HCT116 (cell line): ENCODE measurements around the gene WWOX. TPM values are rescaled to one million over a fixed set of nuclear protein-coding genes. Genes with fewer than 3 reads are reported as not detected.

Experiments
- ATAC-seq: fragments of 200-7000 bp; cut with Tn5 transposase; 2 replicates; pipeline ENCODE4 v1.9.1; 2020; ENCODE audit warnings: mild to moderate bottlenecking, moderate library complexity
- BruUV-seq: library from RNA; stranded (reverse); fragments of 400-500 nt; replicated peaks from 2 replicates; lab custom pipeline; 2021; lab: Mats Ljungman, UMichigan
- CTCF ChIA-PET: fragments of 300-600 bp; sonication (Branson Sonifier 250); formaldehyde crosslinking; loops from one replicate; lab custom pipeline; 2021; ENCODE audit warnings: antibody characterized with exemption; lab: Charles Lee
- POLR2A ChIA-PET: fragments of 300-600, 350-600 bp; sonication (Branson Sonifier 250); formaldehyde crosslinking; loops from one replicate; lab custom pipeline; 2021; ENCODE audit warnings: antibody characterized with exemption; lab: Charles Lee
- RAD21 ChIA-PET, 2 experiments: fragments of 300-600 bp; sonication (Branson Sonifier 250); formaldehyde crosslinking; loops; one replicate each; lab custom pipeline; 2023; ENCODE audit warnings: low total read pairs in 2 of 2; ENCODE audit not compliant: uncharacterized antibody in 2 of 2, unreplicated experiment in 2 of 2, low non-redundant PET in 1 of 2; lab: Charles Lee
- DNase-seq: peaks from one replicate; pipeline ENCODE4 v3.0.0-alpha.2; 2010; ENCODE audit warnings: low read depth, low spot score
- H2AFZ ChIP-seq: fragments of 200-600 bp; shearing (Covaris generic), sonication (generic); 2 replicates; pipeline ENCODE4 v1.6.1; 2017; ENCODE audit warnings: low read depth, mixed run types, mixed read lengths, antibody characterized with exemption, low read length; ENCODE audit not compliant: poor library complexity, severe bottlenecking
- H3K27ac ChIP-seq: 2 replicates; pipeline ENCODE4 v1.5.1; 2012; ENCODE audit warnings: low read depth, low read length
- H3K27me3 ChIP-seq: fragments of 200-600 bp; sonication (generic); 2 replicates; pipeline ENCODE4 v1.6.1; 2016; ENCODE audit warnings: mixed run types, low read length, mixed read lengths; ENCODE audit not compliant: insufficient read depth
- H3K36me3 ChIP-seq, 2 experiments: fragments of 200-500 bp in 1 of 2; fragments of 200-600 bp in 1 of 2; sonication (Bioruptor generic) in 1 of 2; sonication (generic) in 1 of 2; 2 replicates each; pipeline versions ENCODE4 v1.5.1 to v1.6.1; 2014 to 2016; ENCODE audit warnings: low read length in 2 of 2, inconsistent platforms in 1 of 2, mixed read lengths in 1 of 2, mixed run types in 1 of 2; ENCODE audit not compliant: insufficient read depth in 2 of 2, control insufficient read depth in 1 of 2
- H3K4me1 ChIP-seq, 2 experiments: fragments of 200-600 bp in 1 of 2; sonication (generic) in 1 of 2; 2 replicates each; pipeline versions ENCODE4 v1.5.1 to v1.6.1; 2012 to 2017; ENCODE audit warnings: low read length in 2 of 2, inconsistent platforms in 1 of 2, mild to moderate bottlenecking in 1 of 2, mixed read lengths in 1 of 2, mixed run types in 1 of 2, moderate library complexity in 1 of 2; ENCODE audit not compliant: insufficient read depth in 2 of 2, control insufficient read depth in 1 of 2
- H3K4me2 ChIP-seq: fragments of 200-600 bp; sonication (generic); 2 replicates; pipeline ENCODE4 v1.6.1; 2017; ENCODE audit warnings: mixed run types, low read length, mixed read lengths
- H3K4me3 ChIP-seq, 2 experiments: fragments of 200-600 bp in 1 of 2; sonication (generic) in 1 of 2; replicated peaks in 1 of 2; 2 replicates each; pipeline ENCODE4 v1.5.1; 2011 to 2016; ENCODE audit warnings: low read length in 2 of 2, control low read depth in 1 of 2, low read depth in 1 of 2, mild to moderate bottlenecking in 1 of 2, mixed read lengths in 1 of 2, mixed run types in 1 of 2
- H3K79me2 ChIP-seq: fragments of 200-600 bp; sonication (generic); 2 replicates; pipeline ENCODE4 v1.6.1; 2017; ENCODE audit warnings: mild to moderate bottlenecking, mixed run types, low read length, moderate library complexity, mixed read lengths; ENCODE audit not compliant: insufficient read depth
- H3K9ac ChIP-seq: fragments of 200-600 bp; sonication (generic); 2 replicates; pipeline ENCODE4 v1.6.1; 2016; ENCODE audit warnings: low read length, mixed read lengths
- H3K9me2 ChIP-seq: fragments of 200-600 bp; sonication (generic), shearing (Covaris generic); 2 replicates; pipeline ENCODE4 v1.6.1; 2017; ENCODE audit warnings: mixed run types, mild to moderate bottlenecking, moderate library complexity; ENCODE audit not compliant: insufficient read depth
- H3K9me3 ChIP-seq, 2 experiments: fragments of 200-500 bp in 1 of 2; fragments of 200-600 bp in 1 of 2; sonication (Bioruptor generic) in 1 of 2; sonication (generic) in 1 of 2; 2 replicates each; pipeline ENCODE4 v1.6.1; 2014 to 2017; ENCODE audit warnings: low read length in 2 of 2, mixed read lengths in 2 of 2, inconsistent platforms in 1 of 2, low read depth in 1 of 2, mild to moderate bottlenecking in 1 of 2, mixed run types in 1 of 2, moderate library complexity in 1 of 2; ENCODE audit not compliant: control insufficient read depth in 1 of 2, insufficient read depth in 1 of 2
- H4K20me1 ChIP-seq: fragments of 200-600 bp; sonication (generic), shearing (Covaris generic); 2 replicates; pipeline ENCODE4 v1.6.1; 2017; ENCODE audit warnings: mixed run types, mild to moderate bottlenecking, moderate library complexity; ENCODE audit not compliant: insufficient read depth
- ATF3 ChIP-seq: IDR thresholded peaks from 2 replicates; pipeline ENCODE4 v1.6.1; 2012
- CEBPB ChIP-seq: IDR thresholded peaks from 2 replicates; pipeline ENCODE4 v1.6.1; 2012; ENCODE audit warnings: low read depth
- EGR1 ChIP-seq: IDR thresholded peaks from 2 replicates; pipeline ENCODE4 v1.6.1; 2012; ENCODE audit warnings: low read depth
- ELF1 ChIP-seq: IDR thresholded peaks from 2 replicates; pipeline ENCODE4 v1.6.1; 2012; ENCODE audit warnings: low read depth, borderline replicate concordance
- EZH2 ChIP-seq: fragments of 200-600 bp; sonication (generic); IDR thresholded peaks from 2 replicates; pipeline ENCODE4 v1.6.1; 2017; ENCODE audit warnings: antibody characterized with exemption, mixed run types
- EZH2phosphoT487 ChIP-seq: fragments of 200-600 bp; IDR thresholded peaks from 2 replicates; pipeline ENCODE4 v1.6.1; 2018; ENCODE audit warnings: antibody characterized with exemption, borderline replicate concordance
- FOSL1 ChIP-seq: IDR thresholded peaks from 2 replicates; pipeline ENCODE4 v1.6.1; 2012; ENCODE audit warnings: low read depth
- POLR2A ChIP-seq: IDR thresholded peaks from 2 replicates; pipeline ENCODE4 v1.7.0; 2011; ENCODE audit warnings: borderline replicate concordance; ENCODE audit not compliant: insufficient read depth, insufficient read length; ENCODE audit errors: extremely low read depth
- POLR2AphosphoS5 ChIP-seq: IDR thresholded peaks from 2 replicates; pipeline ENCODE4 v1.6.1; 2011; ENCODE audit warnings: mild to moderate bottlenecking, low read depth, low read length, moderate library complexity
- RAD21 ChIP-seq: IDR thresholded peaks from 2 replicates; pipeline ENCODE4 v1.6.1; 2012; ENCODE audit warnings: low read depth, mild to moderate bottlenecking
- SIN3A ChIP-seq: IDR thresholded peaks from 2 replicates; pipeline ENCODE4 v1.6.1; 2012; ENCODE audit warnings: low read depth
- SP1 ChIP-seq: IDR thresholded peaks from 2 replicates; pipeline ENCODE4 v1.6.1; 2012; ENCODE audit warnings: low read depth
- SRF ChIP-seq: IDR thresholded peaks from 2 replicates; pipeline ENCODE4 v1.6.1; 2012; ENCODE audit warnings: low read depth
- YY1 ChIP-seq: IDR thresholded peaks from 2 replicates; pipeline ENCODE4 v1.6.1; 2011; ENCODE audit warnings: low read length, low read depth, moderate library complexity, mild to moderate bottlenecking; ENCODE audit not compliant: insufficient replicate concordance; ENCODE audit errors: extremely low read depth
- ZFX ChIP-seq: fragments of 450-650 bp; IDR thresholded peaks from 2 replicates; pipeline ENCODE4 v1.6.1; 2017
- intact Hi-C: fragments of 100-400 bp; cut with micrococcal nuclease; formaldehyde crosslinking; loops from 2 replicates; pipeline ENCODE4 v1.10.0; 2022
- total RNA-seq: library from RNA; stranded (reverse); gene quantifications from one replicate; pipeline ENCODE4 v1.2.1, GENCODE V29; 2021; ENCODE audit not compliant: unreplicated experiment
- TF ChIP-seq, protein P1 (sequence below): IDR thresholded peaks from 2 replicates; pipeline ENCODE4 v1.6.1; 2011; ENCODE audit warnings: mild to moderate bottlenecking, low read length, moderate library complexity; ENCODE audit not compliant: insufficient replicate concordance; ENCODE audit errors: extremely low read depth
- TF ChIP-seq, protein P2 (sequence below), 3 experiments: fragments of 200-600 bp in 1 of 3; sonication (generic) in 1 of 3; IDR thresholded peaks in 2 of 3; conservative IDR thresholded peaks in 1 of 3; 2 replicates each; pipeline ENCODE4 v1.5.1; 2012 to 2017; ENCODE audit warnings: low read depth in 2 of 3, low read length in 2 of 3, antibody characterized with exemption in 1 of 3, borderline replicate concordance in 1 of 3, control low read depth in 1 of 3, mild to moderate bottlenecking in 1 of 3, mixed read lengths in 1 of 3, mixed run types in 1 of 3, moderate library complexity in 1 of 3; ENCODE audit not compliant: insufficient read depth in 1 of 3

The WWOX gene
- total RNA-seq, 1 experiment from 2014 or later: 13.7 TPM

GRCh38 chr16:79076047-79076767, 976.8 kb downstream of the WWOX start:
- Histone ChIP-seq H3K36me3 (no peaks in the 10 kb centered on the region), H3K4me3 (no peak overlapping the region), H3K9me2 (no peaks in the 10 kb centered on the region), H3K27me3 (no peaks in the 10 kb centered on the region), H3K9ac (no peak overlapping the region), H3K4me2 (no peak overlapping the region), H3K4me1 (no peaks in the 10 kb centered on the region), H2AFZ (no peak overlapping the region), H4K20me1 (no peaks in the 10 kb centered on the region), H3K27ac (no peak overlapping the region), H3K9me3 (peaks cover 10 to 11% of the 10 kb centered on the region in 2 experiments; a peak in 2 of 4 replicates), H3K79me2 (no peaks in the 10 kb centered on the region)
- no peak for ATAC-seq
- intact Hi-C loops: no loop called here
- DNase-seq: no peak
- no TSS peak for BruUV-seq
- TF ChIP-seq EGR1 (no peak), SP1 (no peak), EZH2phosphoT487 (no peak), RAD21 (no peak), EZH2 (no peak), ATF3 (no peak), SRF (no peak), POLR2A (no peak), ZFX (no peak), SIN3A (no peak), YY1 (no peak), CEBPB (no peak), FOSL1 (no peak), ELF1 (no peak), POLR2AphosphoS5 (no peak)
- TF ChIP-seq, protein P1, sequence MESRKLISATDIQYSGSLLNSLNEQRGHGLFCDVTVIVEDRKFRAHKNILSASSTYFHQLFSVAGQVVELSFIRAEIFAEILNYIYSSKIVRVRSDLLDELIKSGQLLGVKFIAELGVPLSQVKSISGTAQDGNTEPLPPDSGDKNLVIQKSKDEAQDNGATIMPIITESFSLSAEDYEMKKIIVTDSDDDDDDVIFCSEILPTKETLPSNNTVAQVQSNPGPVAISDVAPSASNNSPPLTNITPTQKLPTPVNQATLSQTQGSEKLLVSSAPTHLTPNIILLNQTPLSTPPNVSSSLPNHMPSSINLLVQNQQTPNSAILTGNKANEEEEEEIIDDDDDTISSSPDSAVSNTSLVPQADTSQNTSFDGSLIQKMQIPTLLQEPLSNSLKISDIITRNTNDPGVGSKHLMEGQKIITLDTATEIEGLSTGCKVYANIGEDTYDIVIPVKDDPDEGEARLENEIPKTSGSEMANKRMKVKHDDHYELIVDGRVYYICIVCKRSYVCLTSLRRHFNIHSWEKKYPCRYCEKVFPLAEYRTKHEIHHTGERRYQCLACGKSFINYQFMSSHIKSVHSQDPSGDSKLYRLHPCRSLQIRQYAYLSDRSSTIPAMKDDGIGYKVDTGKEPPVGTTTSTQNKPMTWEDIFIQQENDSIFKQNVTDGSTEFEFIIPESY: no peak
- TF ChIP-seq, protein P2, sequence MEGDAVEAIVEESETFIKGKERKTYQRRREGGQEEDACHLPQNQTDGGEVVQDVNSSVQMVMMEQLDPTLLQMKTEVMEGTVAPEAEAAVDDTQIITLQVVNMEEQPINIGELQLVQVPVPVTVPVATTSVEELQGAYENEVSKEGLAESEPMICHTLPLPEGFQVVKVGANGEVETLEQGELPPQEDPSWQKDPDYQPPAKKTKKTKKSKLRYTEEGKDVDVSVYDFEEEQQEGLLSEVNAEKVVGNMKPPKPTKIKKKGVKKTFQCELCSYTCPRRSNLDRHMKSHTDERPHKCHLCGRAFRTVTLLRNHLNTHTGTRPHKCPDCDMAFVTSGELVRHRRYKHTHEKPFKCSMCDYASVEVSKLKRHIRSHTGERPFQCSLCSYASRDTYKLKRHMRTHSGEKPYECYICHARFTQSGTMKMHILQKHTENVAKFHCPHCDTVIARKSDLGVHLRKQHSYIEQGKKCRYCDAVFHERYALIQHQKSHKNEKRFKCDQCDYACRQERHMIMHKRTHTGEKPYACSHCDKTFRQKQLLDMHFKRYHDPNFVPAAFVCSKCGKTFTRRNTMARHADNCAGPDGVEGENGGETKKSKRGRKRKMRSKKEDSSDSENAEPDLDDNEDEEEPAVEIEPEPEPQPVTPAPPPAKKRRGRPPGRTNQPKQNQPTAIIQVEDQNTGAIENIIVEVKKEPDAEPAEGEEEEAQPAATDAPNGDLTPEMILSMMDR (IDR thresholded peaks at IDR 0.05 in 2 of 3, conservative IDR thresholded peaks at IDR 0.05 in 1 of 3; ENCODE audit: borderline replicate concordance in 1 of 3, insufficient read depth in 1 of 3, low read depth in 2 of 3, low read length in 2 of 3): no peak
- POLR2A ChIA-PET: no interaction called here
- CTCF ChIA-PET: no interaction called here
- RAD21 ChIA-PET: no interaction called here
